Trophoblast cell (in vitro differentiated cells and primary cell): ENCODE results near the gene KIAA1614.

Experiments
- DNase-seq, 2 donors: peaks; one replicate each; pipeline ENCODE4 v3.0.0-alpha.2; 2016
- H2AFZ ChIP-seq: 2 replicates; pipeline ENCODE4 v1.6.1; 2013; ENCODE audit warnings: low read length, moderate library complexity, mild to moderate bottlenecking; ENCODE audit not compliant: insufficient read depth, poor library complexity
- H2AK5ac ChIP-seq: 2 replicates; pipeline ENCODE4 v1.6.1; 2013; ENCODE audit warnings: mild to moderate bottlenecking, low read length
- H2BK120ac ChIP-seq: 2 replicates; pipeline ENCODE4 v1.6.1; 2013; ENCODE audit warnings: low read length, mild to moderate bottlenecking, moderate library complexity; ENCODE audit not compliant: insufficient read depth, poor library complexity
- H2BK12ac ChIP-seq: 2 replicates; pipeline ENCODE4 v1.6.1; 2013; ENCODE audit warnings: mild to moderate bottlenecking, low read length, moderate library complexity
- H2BK5ac ChIP-seq: 2 replicates; pipeline ENCODE4 v1.6.1; 2013; ENCODE audit warnings: low read length, low read depth, moderate library complexity, mild to moderate bottlenecking; ENCODE audit not compliant: poor library complexity
- H3K14ac ChIP-seq: 2 replicates; pipeline ENCODE4 v1.6.1; 2013; ENCODE audit warnings: mild to moderate bottlenecking, low read length
- H3K18ac ChIP-seq: 2 replicates; pipeline ENCODE4 v1.6.1; 2013; ENCODE audit warnings: mild to moderate bottlenecking, low read length
- H3K23ac ChIP-seq: 2 replicates; pipeline ENCODE4 v1.6.1; 2013; ENCODE audit warnings: low read length
- H3K27ac ChIP-seq: 2 replicates; pipeline ENCODE4 v1.5.1; 2013; ENCODE audit warnings: low read depth, mild to moderate bottlenecking, inconsistent platforms, low read length, moderate library complexity
- H3K27me3 ChIP-seq: 2 replicates; pipeline ENCODE4 v1.6.1; 2013; ENCODE audit warnings: inconsistent platforms, mild to moderate bottlenecking, low read length, moderate library complexity; ENCODE audit not compliant: insufficient read depth
- H3K36me3 ChIP-seq, 2 experiments: 1 replicate in 1 of 2; 2 replicates in 1 of 2; pipeline ENCODE4 v1.6.1; 2013; ENCODE audit warnings: low read length in 2 of 2, mild to moderate bottlenecking in 2 of 2, moderate library complexity in 1 of 2; ENCODE audit not compliant: insufficient read depth in 2 of 2, control insufficient read depth in 1 of 2
- H3K4ac ChIP-seq: 2 replicates; pipeline ENCODE4 v1.6.1; 2013; ENCODE audit warnings: low read depth, mild to moderate bottlenecking, low read length, moderate library complexity
- H3K4me1 ChIP-seq, 2 experiments: 1 replicate in 1 of 2; 2 replicates in 1 of 2; pipeline ENCODE4 v1.6.1; 2013; ENCODE audit warnings: low read length in 2 of 2, mild to moderate bottlenecking in 2 of 2, moderate library complexity in 1 of 2; ENCODE audit not compliant: insufficient read depth in 2 of 2, control insufficient read depth in 1 of 2
- H3K4me2 ChIP-seq: 2 replicates; pipeline ENCODE4 v1.6.1; 2013; ENCODE audit warnings: inconsistent platforms, mild to moderate bottlenecking, low read length, moderate library complexity
- H3K4me3 ChIP-seq: 2 replicates; pipeline ENCODE4 v1.5.1; 2013; ENCODE audit warnings: mild to moderate bottlenecking, low read depth, low read length, inconsistent platforms
- H3K79me1 ChIP-seq: one replicate; pipeline ENCODE4 v1.6.1; 2013; ENCODE audit warnings: low read length
- H3K79me2 ChIP-seq: 2 replicates; pipeline ENCODE4 v1.6.1; 2013; ENCODE audit warnings: low read length, mild to moderate bottlenecking; ENCODE audit not compliant: control insufficient read depth, insufficient read depth, poor library complexity
- H3K9ac ChIP-seq: 2 replicates; pipeline ENCODE4 v1.6.1; 2013; ENCODE audit warnings: mild to moderate bottlenecking, low read length
- H3K9me3 ChIP-seq: 2 replicates; pipeline ENCODE4 v1.6.1; 2013; ENCODE audit warnings: low read depth, mild to moderate bottlenecking, control low read depth, inconsistent platforms, low read length; ENCODE audit not compliant: insufficient read depth
- H4K12ac ChIP-seq: 2 replicates; pipeline ENCODE4 v1.6.1; 2013; ENCODE audit warnings: low read depth, mild to moderate bottlenecking, low read length, moderate library complexity
- H4K8ac ChIP-seq: 2 replicates; pipeline ENCODE4 v1.6.1; 2013; ENCODE audit warnings: low read depth, mild to moderate bottlenecking, low read length, moderate library complexity
- H4K91ac ChIP-seq: one replicate; pipeline ENCODE4 v1.6.1; 2013; ENCODE audit warnings: low read depth, mild to moderate bottlenecking, low read length, moderate library complexity
- WGBS: extraction: QIAGEN DNeasy Blood & Tissue Kit; methylation state at CpG from one replicate; pipeline ENCODE4 v1.1.7; 2013; ENCODE audit warnings: missing lambda C conversion rate; ENCODE audit not compliant: insufficient read length, insufficient coverage; ENCODE audit errors: extremely low coverage; 5-methylcytosine and 5-hydroxymethylcytosine counted together

The KIAA1614 gene

GRCh38 chr1:180964056-180964455, 51.4 kb downstream of the KIAA1614 start:
- no CpG with 5 or more reads among the region's 10 CpGs for WGBS
- Histone ChIP-seq H2AFZ (no peak overlapping the region), H3K18ac (no peak overlapping the region), H3K4me1 (peaks cover 4% of the 10 kb centered on the region in 2 experiments), H3K14ac (no peak overlapping the region), H3K36me3 (peaks cover 17 to 20% of the 10 kb centered on the region in 2 experiments), H3K9ac (no peak overlapping the region), H2BK120ac (no peak overlapping the region), H3K9me3 (no peaks in the 10 kb centered on the region), H3K27ac (no peak overlapping the region), H3K79me1 (no peaks in the 10 kb centered on the region), H4K8ac (no peak overlapping the region), H3K4ac (no peak overlapping the region), H3K4me3 (no peak overlapping the region), H3K27me3 (no peaks in the 10 kb centered on the region), H2BK5ac (no peak overlapping the region), H4K91ac (no peak overlapping the region), H3K79me2 (no peaks in the 10 kb centered on the region), H2AK5ac (no peak overlapping the region), H3K4me2 (no peak overlapping the region), H4K12ac (no peak overlapping the region), H2BK12ac (no peak overlapping the region), H3K23ac (no peak overlapping the region)
- DNase-seq: no peak

GRCh38 chr1:180964595-180964994, 51.9 kb downstream of the KIAA1614 start:
- Histone ChIP-seq H2BK5ac (no peak overlapping the region), H3K4ac (no peak overlapping the region), H2AK5ac (no peak overlapping the region), H3K23ac (no peak overlapping the region), H3K9ac (no peak overlapping the region), H3K4me3 (no peak overlapping the region), H4K8ac (no peak overlapping the region), H3K4me1 (peaks cover 4% of the 10 kb centered on the region in 2 experiments), H3K18ac (no peak overlapping the region), H3K4me2 (no peak overlapping the region), H3K27ac (no peak overlapping the region), H2BK12ac (no peak overlapping the region), H3K36me3 (peaks cover 17 to 21% of the 10 kb centered on the region in 2 experiments), H3K27me3 (no peaks in the 10 kb centered on the region), H2AFZ (no peak overlapping the region), H4K12ac (no peak overlapping the region), H3K14ac (no peak overlapping the region), H4K91ac (no peak overlapping the region), H2BK120ac (no peak overlapping the region), H3K79me2 (no peaks in the 10 kb centered on the region), H3K9me3 (no peaks in the 10 kb centered on the region), H3K79me1 (no peaks in the 10 kb centered on the region)
- no CpG with 5 or more reads among the region's 6 CpGs for WGBS
- DNase-seq: no peak

DNA sequence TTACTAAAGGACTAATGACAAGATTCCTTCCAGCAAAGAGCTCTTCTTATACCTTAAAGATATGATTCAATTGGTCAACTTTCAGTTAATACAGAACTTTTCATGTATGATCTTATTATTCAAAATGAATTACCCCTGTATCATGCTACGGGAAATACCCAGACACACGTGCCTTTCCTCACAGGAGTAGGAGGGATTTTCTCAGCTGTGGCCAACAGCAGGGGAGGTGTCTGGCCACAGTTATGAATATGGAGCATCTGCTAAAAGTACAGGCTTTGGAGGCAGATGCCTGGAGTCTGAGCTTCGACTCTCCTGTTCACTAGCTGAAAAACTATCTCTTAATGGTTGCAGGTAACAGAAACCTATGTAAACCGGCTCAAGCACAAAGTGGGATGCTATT, 53.6 kb downstream of the KIAA1614 start:
- Histone ChIP-seq H3K4ac (no peak overlapping the region), H4K12ac (no peak overlapping the region), H3K9ac (no peak overlapping the region), H3K14ac (no peak overlapping the region), H3K18ac (no peak overlapping the region), H4K8ac (no peak overlapping the region), H3K9me3 (no peaks in the 10 kb centered on the region), H3K27ac (no peak overlapping the region), H2AFZ (no peak overlapping the region), H3K36me3 (peaks cover 22 to 26% of the 10 kb centered on the region in 2 experiments), H2BK5ac (no peak overlapping the region), H3K79me1 (no peaks in the 10 kb centered on the region), H3K79me2 (no peaks in the 10 kb centered on the region), H2BK12ac (no peak overlapping the region), H3K27me3 (no peaks in the 10 kb centered on the region), H3K23ac (no peak overlapping the region), H2AK5ac (no peak overlapping the region), H2BK120ac (no peak overlapping the region), H3K4me2 (no peak overlapping the region), H3K4me3 (no peak overlapping the region), H4K91ac (no peak overlapping the region), H3K4me1 (peaks cover 4% of the 10 kb centered on the region in 2 experiments)
- DNase-seq: no peak
- no CpG with 5 or more reads among the region's 4 CpGs for WGBS

- no peaks in the 10 kb centered on the region for H3K79me2 ChIP-seq
- no peak overlapping the region for H2BK120ac ChIP-seq
- H4K91ac ChIP-seq: no peak overlapping the region
- H3K23ac ChIP-seq: no peak overlapping the region
- H3K9me3 ChIP-seq: no peaks in the 10 kb centered on the region
- peaks cover 26 to 28% of the 10 kb centered on the region in 2 experiments for H3K36me3 ChIP-seq
- H3K9ac ChIP-seq: no peak overlapping the region
- no peaks in the 10 kb centered on the region for H3K27me3 ChIP-seq
- H3K4me2 ChIP-seq: no peak overlapping the region
- no peak overlapping the region for H3K18ac ChIP-seq
- H4K12ac ChIP-seq: no peak overlapping the region
- H3K14ac ChIP-seq: no peak overlapping the region
- no peak overlapping the region for H3K4me3 ChIP-seq
- no peak overlapping the region for H2BK12ac ChIP-seq
- H3K79me1 ChIP-seq: no peaks in the 10 kb centered on the region
- WGBS: no CpG with 5 or more reads among the region's 15 CpGs
- peaks cover 4% of the 10 kb centered on the region in 2 experiments for H3K4me1 ChIP-seq
- H3K4ac ChIP-seq: no peak overlapping the region
- H4K8ac ChIP-seq: no peak overlapping the region
- H2AFZ ChIP-seq: no peak overlapping the region
- no peak for DNase-seq
- no peak overlapping the region for H2BK5ac ChIP-seq
- no peak overlapping the region for H2AK5ac ChIP-seq
- no peak overlapping the region for H3K27ac ChIP-seq
Observed at GRCh38 chr1:180966744-180967536, 54.2 kb downstream of the KIAA1614 start.
